Left cardiac atrium (tissue), 4 donors: ENCODE data around the gene CMC2. TPM values are rescaled to one million over a fixed set of nuclear protein-coding genes. Genes with fewer than 3 reads are reported as not detected.

Experiments used
- ATAC-seq, 2 donors: fragments of 200-7000 bp; cut with Tn5 transposase; one replicate each; pipeline ENCODE4 v1.9.1; 2020; ENCODE audit warnings: mild to moderate bottlenecking in 2 of 2, moderate library complexity in 2 of 2
- DNase-seq: peaks from one replicate; pipeline ENCODE4 v3.0.0-alpha.2; 2020
- intact Hi-C, 2 donors: fragments of 100-400 bp; cut with DNase I; formaldehyde crosslinking; loops; one replicate each; pipeline versions ENCODE4 v1.14.1 to v1.15.1; 2022 to 2023
- long read RNA-seq: library from polyadenylated mRNA; unstranded; transcript quantifications from one replicate; pipeline ENCODE4 v2.0.0, GENCODE V29; 2021
- total RNA-seq, 2 donors: library from RNA; stranded (reverse); fragmentation: NEBNext Ultra II Directional; extraction: Animal tissue kit (Norgen Biotek cat#: 25700); gene quantifications; one replicate each; pipeline ENCODE4 v1.2.1, GENCODE V29; 2021
- donor health status: DM: no; HTN: yes; CAD: no.
- donor health status: DM: no; HTN: yes; CAD: no; lungs with severe emphysema.
- donor health status: DM: yes; HTN: yes; CAD: no.
- donor health status: Dilated cardiomyopathy.

Gene CMC2
- 100 to 1,000 TPM; 129 to 139 TPM for total RNA-seq
- long read RNA-seq, full-length matches to known transcripts, result 12 of 17 reads
- long read RNA-seq, partial matches to known transcripts, result 0 of 17 reads
- long read RNA-seq, other reads (novel, unspliced or antisense), result 5 of 17 reads

DNA sequence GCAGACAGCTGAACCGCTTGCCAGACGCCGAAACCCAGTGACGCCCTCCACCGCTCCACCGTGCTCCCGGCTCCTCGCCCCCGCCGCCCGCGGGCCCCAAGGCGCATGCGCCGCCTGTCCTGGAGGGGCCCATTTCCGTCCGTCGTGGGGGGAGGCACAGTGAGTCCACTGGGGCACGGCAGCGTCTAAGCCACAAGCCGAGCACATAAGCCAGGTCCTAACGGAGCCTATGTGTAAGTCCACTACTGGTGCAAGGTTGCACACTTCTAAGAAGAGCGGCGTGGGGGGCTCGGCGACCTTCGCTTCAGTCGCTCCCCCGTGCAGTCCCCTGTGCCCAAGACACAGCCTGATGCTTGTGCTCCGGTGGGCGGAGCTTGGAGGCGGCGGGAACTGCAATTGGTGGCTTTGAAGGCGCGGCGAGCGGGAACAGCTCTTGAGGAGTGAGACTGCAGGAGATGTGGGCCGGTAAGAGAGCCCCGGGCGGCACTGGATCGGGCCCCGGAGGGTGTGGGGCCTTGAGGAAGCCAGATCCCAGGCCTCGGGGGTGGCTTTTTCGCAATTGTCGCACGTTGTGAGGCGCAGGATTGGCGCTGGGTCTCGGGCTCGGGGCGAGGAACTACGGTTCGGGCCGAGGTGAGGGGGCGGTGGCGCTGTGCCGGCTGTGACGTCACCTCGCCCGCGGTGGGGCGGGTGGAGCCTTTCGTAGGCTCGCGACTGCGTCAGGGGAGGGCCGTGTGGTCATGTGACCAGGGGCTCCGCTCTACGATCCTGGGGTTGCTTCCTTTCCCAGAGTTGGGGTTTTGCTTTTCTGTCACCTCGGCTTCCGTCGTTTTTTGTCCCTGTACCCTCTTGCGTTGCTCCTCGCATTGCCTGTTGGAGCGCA is at the start of gene CMC2, which contains the start of gene CENPN:
Gene CMC2 (minus strand): TSS at position 73 of the 883 bp plus-strand sequence. CDS start 9,491 bp downstream, outside the sequence.
Gene CENPN (plus strand): TSS at position 402 of the 883 bp plus-strand sequence. CDS start 4,726 bp downstream, outside the sequence.
- intact Hi-C loops, result no loop called here
- DNase-seq (peak; percentile 99), ATAC-seq (peak; percentile 95 to 97)

- intact Hi-C loops, result no loop called here
- DNase-seq, result no peak
- ATAC-seq, result no peak
Measured at GRCh38 chr16:81053761-81054160, 47.1 kb upstream of the CMC2 start.

- ATAC-seq (no peak), DNase-seq (no peak)
- intact Hi-C loops, result no loop called here
Measured at GRCh38 chr16:81042821-81043220, 36.1 kb upstream of the CMC2 start.

DNA sequence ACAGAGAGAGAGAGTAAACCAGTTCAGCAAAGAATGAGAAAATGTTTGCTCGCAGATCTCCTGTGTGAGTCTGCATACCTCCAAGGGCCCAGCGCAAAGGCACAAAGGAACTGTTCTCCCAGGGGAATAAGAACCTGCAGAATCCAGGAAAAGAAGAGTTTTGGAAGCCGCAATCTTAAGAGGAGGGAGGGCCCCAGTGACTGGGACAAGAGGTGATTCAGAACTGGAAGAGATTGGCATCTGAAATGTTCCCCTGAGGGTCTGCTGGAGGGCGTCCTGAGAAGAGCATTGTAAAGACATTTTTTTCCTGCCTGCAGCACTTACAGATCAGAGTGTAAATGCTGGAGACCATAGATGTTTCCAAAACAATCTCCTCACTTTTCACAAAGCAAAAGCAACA is 35.0 kb upstream of the CMC2 start:
- DNase-seq, result no peak
- intact Hi-C loops, result no loop called here

DNA sequence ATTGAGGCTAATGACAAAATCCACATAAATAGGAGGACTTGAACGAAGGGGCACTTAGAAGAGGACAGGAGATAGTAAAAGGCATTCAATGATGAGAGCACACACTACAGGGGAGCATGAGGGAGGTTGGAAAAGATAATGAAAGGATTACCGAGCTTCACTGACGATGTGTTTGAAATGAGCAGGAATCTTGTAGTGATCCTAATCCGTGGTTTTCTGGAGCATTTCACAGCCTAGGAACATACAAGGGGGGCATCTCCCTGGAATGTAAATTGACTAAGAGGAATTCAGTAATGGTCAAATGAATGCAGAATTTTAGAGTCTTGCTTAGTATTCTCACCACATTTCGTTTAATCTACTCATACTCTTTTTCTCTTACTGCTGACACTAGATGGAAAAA is 34.2 kb upstream of the CMC2 start:
- no peak for ATAC-seq
- intact Hi-C loops, result no loop called here
- no peak for DNase-seq

More for the DNA sequence above, 35.0 kb upstream of the CMC2 start:
- no peak for ATAC-seq

DNA sequence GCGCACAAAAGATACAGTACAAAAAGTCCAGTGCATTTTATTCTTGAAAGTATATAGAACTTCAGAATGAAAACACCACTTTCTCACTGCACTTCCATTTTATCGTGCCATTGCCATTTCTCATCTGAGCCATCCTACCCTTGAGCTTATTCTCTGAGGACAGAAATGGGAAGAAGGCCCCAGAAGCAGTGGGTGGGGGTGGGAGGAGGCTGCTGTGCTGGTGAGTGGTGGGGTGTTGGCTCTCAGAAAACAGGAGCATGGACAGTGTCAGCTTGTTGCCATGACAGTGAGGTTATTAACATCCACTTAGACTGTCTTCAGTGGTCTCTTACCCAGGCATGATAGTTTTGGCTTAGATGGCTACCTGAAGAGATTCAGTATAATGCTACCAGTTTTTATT is 33.4 kb upstream of the CMC2 start:
- intact Hi-C loops, result no loop called here
- DNase-seq (no peak), ATAC-seq (no peak)

DNA sequence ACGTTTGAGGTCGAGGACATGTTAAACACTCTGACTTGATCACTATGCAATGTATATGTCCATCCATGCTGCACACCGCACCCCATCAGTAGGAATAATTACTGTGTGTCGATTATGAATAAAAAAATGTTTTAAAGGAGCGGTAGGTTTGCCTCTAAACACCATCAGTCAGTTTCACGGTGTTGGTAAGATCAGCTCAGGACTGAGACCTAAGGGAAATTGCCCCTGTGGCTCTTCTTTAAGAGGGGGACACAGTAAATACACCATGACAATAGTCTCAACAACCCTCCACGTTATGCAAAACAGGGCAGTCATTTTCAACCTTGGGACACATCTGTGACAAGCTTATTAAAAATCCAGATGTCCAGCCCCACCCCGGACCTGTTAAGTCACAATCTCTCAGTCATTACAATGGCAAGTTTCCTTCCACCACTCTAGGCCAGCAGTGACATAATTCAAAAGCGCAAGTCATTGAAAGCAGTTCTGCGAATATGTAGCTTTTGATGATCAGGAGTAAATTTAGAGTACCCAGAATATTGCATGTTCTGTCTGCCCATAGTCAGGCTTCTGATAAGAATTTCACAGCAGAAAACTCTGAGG is 30.2 kb upstream of the CMC2 start:
- intact Hi-C loops, result loop anchor here (5.0 to 10.0 kb wide), 3 partner anchors 358 to 700 kb away; no protein-coding TSS in a partner anchor
- no peak for DNase-seq
- peak in 1 of 2 donors; percentile 10 for ATAC-seq

DNA sequence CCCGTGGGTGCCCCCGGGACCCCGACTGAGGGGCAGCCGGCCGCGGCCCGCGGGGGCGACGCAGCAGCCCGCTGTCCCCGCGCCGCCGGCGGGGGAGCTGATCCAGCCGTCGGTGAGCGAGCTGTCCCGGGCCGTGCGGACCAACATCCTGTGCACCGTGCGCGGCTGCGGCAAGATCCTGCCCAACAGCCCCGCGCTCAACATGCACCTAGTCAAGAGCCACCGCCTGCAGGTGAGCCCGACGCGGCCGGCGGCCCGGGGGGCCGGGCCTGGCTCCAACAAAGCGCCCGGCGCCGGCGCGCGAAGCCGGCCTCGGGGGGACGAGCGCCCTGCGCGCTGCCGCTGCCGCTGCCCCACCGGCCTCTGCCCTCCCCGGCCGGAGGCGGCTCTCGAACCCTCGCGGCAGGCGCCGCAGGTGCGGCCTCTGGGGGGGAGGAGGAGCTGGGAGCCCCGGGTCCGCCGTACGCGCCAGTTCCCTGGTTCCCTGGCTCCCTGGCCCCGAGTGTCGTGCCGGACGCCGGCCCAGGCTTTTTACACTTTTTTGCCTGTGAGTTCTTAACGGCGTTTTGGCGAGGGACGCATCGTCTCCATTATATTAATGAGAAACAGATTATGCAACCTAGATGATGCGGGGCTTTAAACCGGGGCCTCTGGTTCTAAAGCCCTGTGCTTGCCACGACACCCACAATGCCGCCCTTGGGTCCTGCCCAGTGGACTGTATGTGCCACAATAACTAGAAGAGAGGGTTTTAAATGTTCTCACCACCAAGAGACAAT is 29.5 kb upstream of the CMC2 start:
- ATAC-seq, result peak; percentile 21 to 37
- DNase-seq, result peak; percentile 47
- intact Hi-C loops, result loop anchor here (5.0 to 10.0 kb wide), 3 partner anchors 359 to 701 kb away; no protein-coding TSS in a partner anchor

DNA sequence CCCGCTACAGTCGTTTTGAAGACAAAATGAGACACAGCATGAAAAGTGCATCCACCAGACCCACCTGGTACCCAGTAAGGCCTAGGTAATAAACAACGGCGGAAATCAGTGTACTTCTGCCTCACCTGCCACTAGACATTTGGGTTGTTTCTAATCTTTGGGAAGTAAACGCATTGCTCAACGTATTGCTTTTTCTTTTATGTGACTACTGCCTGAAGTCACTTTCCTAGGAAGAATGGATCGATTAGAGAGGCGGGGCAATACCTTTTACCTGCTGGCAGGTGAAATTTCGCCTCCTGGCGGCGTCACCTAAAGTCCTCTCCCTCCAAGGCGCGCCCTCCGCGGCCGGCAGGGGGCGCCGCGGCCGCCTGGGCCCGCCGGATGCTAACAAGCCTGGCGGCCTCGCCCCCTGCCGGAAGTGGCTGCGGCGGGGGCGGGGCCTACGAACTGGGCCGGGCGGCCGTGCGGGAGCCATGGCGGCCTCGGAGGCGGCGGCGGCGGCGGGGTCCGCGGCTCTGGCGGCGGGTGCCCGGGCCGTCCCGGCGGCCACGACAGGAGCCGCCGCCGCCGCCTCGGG is 28.8 kb upstream of the CMC2 start, which contains the start of gene ATMIN:
Gene ATMIN (plus strand): TSS at position 445 of the 577 bp plus-strand sequence. CDS start 29 bp downstream, at position 474.
- intact Hi-C loops, result loop anchor here (5.0 to 10.0 kb wide), 3 partner anchors 359 to 702 kb away; no protein-coding TSS in a partner anchor
- ATAC-seq (peak; percentile 96 to 97), DNase-seq (peak; percentile 89)

GRCh38 chr16:81029930-81030604 is 23.4 kb upstream of the CMC2 start:
- DNase-seq (no peak), ATAC-seq (no peak)
- intact Hi-C loops, result loop anchor here (10.0 kb wide), 2 partner anchors 365 to 705 kb away; no protein-coding TSS in a partner anchor

DNA sequence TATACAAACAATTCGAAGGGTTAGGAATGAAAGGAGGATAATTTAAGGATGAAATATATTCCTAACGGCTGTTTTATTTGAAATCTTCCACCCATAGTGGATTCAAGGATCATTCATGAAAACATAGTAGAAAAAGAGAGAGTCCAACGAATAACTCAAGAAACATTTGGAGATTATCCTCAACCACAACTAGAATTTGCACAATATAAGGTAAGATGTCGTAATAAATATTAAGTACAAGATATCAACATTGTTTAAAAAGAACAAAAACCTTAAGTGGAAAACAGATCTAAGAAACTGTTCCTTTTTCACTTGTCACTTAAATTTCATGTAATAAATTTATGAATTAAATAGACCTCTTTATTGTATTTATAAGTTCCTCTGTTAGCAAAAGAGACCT is 19.7 kb upstream of the CMC2 start:
- DNase-seq (no peak), ATAC-seq (no peak)
- intact Hi-C loops, result no loop called here

DNA sequence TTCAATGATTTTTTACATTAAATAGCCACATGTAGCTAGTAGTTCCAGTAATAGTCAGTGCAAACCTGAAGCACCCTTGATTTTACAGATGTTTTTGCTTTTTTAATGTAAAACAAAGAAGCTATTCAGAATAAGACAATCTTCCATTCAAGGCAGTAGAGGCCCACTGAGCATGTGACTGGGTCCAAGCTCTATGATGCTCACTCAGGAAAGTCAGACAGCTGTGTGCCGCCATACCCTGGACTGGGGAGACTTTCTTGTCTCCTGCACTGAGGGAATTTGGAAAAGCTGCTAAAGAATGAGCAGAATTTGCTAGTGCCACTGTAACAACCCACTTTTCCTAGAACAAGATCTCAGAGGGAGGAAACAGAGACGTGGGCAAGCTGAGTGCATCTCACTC is 11.8 kb upstream of the CMC2 start:
- no peak for ATAC-seq
- no peak for DNase-seq
- intact Hi-C loops, result no loop called here

DNA sequence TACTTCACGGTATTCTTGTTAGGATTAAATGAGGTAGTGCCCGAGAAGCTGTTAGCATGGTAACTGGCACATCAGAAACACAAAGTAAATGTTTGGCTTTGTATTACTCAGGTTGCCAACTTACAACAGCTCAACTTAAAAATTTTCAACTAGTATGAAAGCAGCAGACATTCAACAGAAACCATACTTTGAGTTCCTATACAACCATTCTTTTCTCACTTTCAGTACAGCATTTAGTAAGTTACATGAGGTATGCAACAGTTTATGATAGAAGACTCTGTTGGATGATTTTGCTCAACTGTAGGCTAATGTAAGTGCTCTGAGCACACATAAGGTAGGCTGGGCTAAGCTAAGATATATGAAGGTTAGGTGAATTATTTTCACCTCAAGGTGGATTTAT is 8.0 kb upstream of the CMC2 start:
- intact Hi-C loops, result no loop called here

GRCh38 chr16:81012974-81013373 is 6.3 kb upstream of the CMC2 start:
- ATAC-seq, result no peak
- DNase-seq, result no peak
- intact Hi-C loops, result no loop called here

More for the DNA sequence above, 8.0 kb upstream of the CMC2 start:
- no peak for ATAC-seq
- DNase-seq, result no peak

- intact Hi-C loops, result no loop called here
- no peak for ATAC-seq
- no peak for DNase-seq
Measured at GRCh38 chr16:81008505-81008789, 1.8 kb upstream of the CMC2 start.

DNA sequence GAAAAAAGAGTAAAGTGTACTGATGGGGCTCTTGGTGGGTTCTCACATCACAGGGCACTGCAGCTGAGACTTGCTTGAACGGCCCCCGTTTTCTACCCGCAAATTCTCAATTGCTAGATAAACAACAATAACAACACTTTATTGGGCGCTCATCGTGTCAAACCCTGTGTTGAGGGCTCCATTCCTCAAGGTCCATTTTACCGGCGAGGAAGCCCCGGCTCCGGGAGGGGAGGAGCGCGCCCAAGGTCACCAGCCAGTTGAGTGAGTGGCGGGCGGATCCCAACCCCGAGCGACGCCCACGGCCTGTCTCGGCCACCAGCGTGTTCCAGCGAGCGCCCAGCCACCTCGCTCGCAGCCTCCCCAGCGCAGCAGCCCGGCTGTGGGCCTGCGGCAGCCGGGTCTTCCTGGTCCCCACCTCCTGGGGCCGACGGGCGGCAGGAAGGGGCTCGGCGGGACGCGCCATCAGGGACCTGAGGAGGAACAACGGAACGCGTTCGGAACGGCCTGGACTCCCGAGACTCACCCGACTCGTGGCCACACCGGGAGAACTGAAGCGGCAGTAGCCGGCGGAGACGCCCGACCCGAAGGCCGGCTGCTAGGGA is 373 bp downstream of the CMC2 start:
- ATAC-seq, result peak; percentile 62 to 74
- DNase-seq, result peak; percentile 86
- intact Hi-C loops, result no loop called here

- intact Hi-C loops, result no loop called here
- ATAC-seq (no peak), DNase-seq (no peak)
Measured at GRCh38 chr16:81005610-81006161, 999 bp downstream of the CMC2 start.
